ENCODE data around the gene TNS3. TPM values are rescaled to one million over a fixed set of nuclear protein-coding genes. Genes with fewer than 3 reads are reported as not detected.

TNS3 gene
- total and polyA plus RNA-seq, 9 of the 15 experiments (the other 6 are each of a cell fraction or from before 2014, with no cell fraction given), result 0.20 TPM; not detected in 8

GRCh38 chr7:47281161-47281560, 300.8 kb downstream of the TNS3 start:
- DNase-seq (ENCODE audit: extremely low read depth in 1 of 4, low spot score in 3 of 4), result no peak
- Histone ChIP-seq H3K9me1 (ENCODE audit: control insufficient read depth, insufficient read depth, low read length) (no peaks in the 10 kb centered on the region), H3K9me3 (replicated peaks; ENCODE audit: control insufficient read depth, insufficient read depth, low read depth, low read length) (no peaks in the 10 kb centered on the region), H3K27me3 (ENCODE audit: control insufficient read depth in 2 of 2, insufficient read depth in 2 of 2, low read length in 2 of 2) (peaks cover 7 to 55% of the 10 kb centered on the region in 2 experiments; a peak in 3 of 5 replicates), H3K36me3 (ENCODE audit: control insufficient read depth, insufficient read depth, low read length) (no peaks in the 10 kb centered on the region), H3K4me3 (no peak overlapping the region), H2AFZ (ENCODE audit: low read depth, low read length) (no peak overlapping the region), H3K27ac (ENCODE audit: extremely low read depth, low read depth, low read length) (no peak overlapping the region), H3K9ac (ENCODE audit: insufficient read depth in 1 of 2, low read depth in 2 of 2, low read length in 2 of 2) (no peak overlapping the region), H3K4me1 (replicated peaks in 1 of 2; ENCODE audit: control insufficient read depth in 2 of 2, insufficient read depth in 2 of 2, low read length in 2 of 2) (no peaks in the 10 kb centered on the region), H4K20me1 (replicated peaks; ENCODE audit: control insufficient read depth, insufficient read depth, low read length) (0 out of 2 replicates have a peak, but pooled peaks cover 3% of the 10 kb centered on the region), H3K4me2 (ENCODE audit: insufficient read depth, low read length) (no peak overlapping the region), H3K79me2 (ENCODE audit: control insufficient read depth, insufficient read depth, low read length) (no peaks in the 10 kb centered on the region)
- no TSS peak for BruUV-seq (replicated peaks)
- POLR2A ChIA-PET, result no interaction called here
- no peak for ATAC-seq
- WGBS (ENCODE audit: insufficient coverage, low coverage, missing lambda C conversion rate), result 0% methylated on average over 2 of the region's 3 CpGs
- intact Hi-C loops (cut with micrococcal nuclease), result no loop called here
- CTCF ChIA-PET (ENCODE audit: low intra/inter-chr PET ratio), result no interaction called here
- no peak for FAIRE-seq
- in situ Hi-C loops (cut with MboI), result loop anchor here (10.0 kb wide), 1 partner anchor 544 kb away; no protein-coding TSS in a partner anchor
- TF ChIP-seq ZNF140 (CRISPR knock-in tag; IDR thresholded peaks at IDR 0.05) (no peak), FOXP4 (CRISPR knock-in tag; IDR thresholded peaks at IDR 0.05; ENCODE audit: borderline replicate concordance) (no peak), MTA3 (IDR thresholded peaks at IDR 0.05; ENCODE audit: borderline replicate concordance) (no peak), CBX1 (IDR thresholded peaks at IDR 0.05; ENCODE audit: low read depth) (no peak), ZNF766 (CRISPR knock-in tag; conservative IDR thresholded peaks at IDR 0.05) (no peak), REST (IDR thresholded peaks at IDR 0.05; ENCODE audit: borderline replicate concordance) (no peak), REST (CRISPR knock-in tag; IDR thresholded peaks at IDR 0.05; ENCODE audit: low read depth) (no peak)
